HL-60 (cell line): ENCODE data around the gene ZMPSTE24.

ENCODE experiments used
- DNase-seq, 2 experiments: peaks; one replicate each; pipeline ENCODE4 v3.0.0-alpha.2; 2010 to 2020; ENCODE audit warnings: low read depth in 1 of 2, low spot score in 1 of 2
- H3K27ac ChIP-seq: fragments of 250-450 bp; sonication (Bioruptor Pico); replicated peaks from 2 replicates; pipeline ENCODE4 v1.5.1; 2020; ENCODE audit warnings: mild to moderate bottlenecking, moderate library complexity
- H3K27me3 ChIP-seq: fragments of 250-450 bp; sonication (Bioruptor Pico); 2 replicates; pipeline ENCODE4 v1.5.1; 2021; ENCODE audit warnings: mild to moderate bottlenecking, moderate library complexity; ENCODE audit not compliant: insufficient read depth, poor library complexity, severe bottlenecking
- H3K4me3 ChIP-seq: replicated peaks from 2 replicates; pipeline ENCODE4 v1.5.1; 2011; ENCODE audit warnings: mild to moderate bottlenecking, control low read depth, low read length; ENCODE audit not compliant: insufficient read depth
- CTCF ChIP-seq: IDR thresholded peaks from one replicate; pipeline ENCODE4 v1.5.1; 2011; ENCODE audit warnings: low read length, control low read depth, inconsistent platforms; ENCODE audit not compliant: insufficient read depth
- GABPA ChIP-seq: IDR thresholded peaks from 2 replicates; pipeline ENCODE4 v1.6.1; 2012; ENCODE audit warnings: low read depth
- POLR2AphosphoS5 ChIP-seq: IDR thresholded peaks from 2 replicates; pipeline ENCODE4 v1.6.1; 2012; ENCODE audit warnings: low read depth
- SPI1 ChIP-seq: IDR thresholded peaks from 2 replicates; pipeline ENCODE4 v1.6.1; 2012; ENCODE audit warnings: low read depth, mild to moderate bottlenecking, borderline replicate concordance
- TF ChIP-seq, protein P1 (sequence below): IDR thresholded peaks from 2 replicates; pipeline ENCODE4 v1.6.1; 2012; ENCODE audit warnings: low read depth; ENCODE audit not compliant: insufficient replicate concordance

Gene ZMPSTE24

GRCh38 chr1:40267767-40268187 is 9.7 kb downstream of the ZMPSTE24 start:
- Histone ChIP-seq H3K4me3 (no peak overlapping the region), H3K27me3 (no peaks in the 10 kb centered on the region), H3K27ac (no peak overlapping the region)
- TF ChIP-seq, protein P1, sequence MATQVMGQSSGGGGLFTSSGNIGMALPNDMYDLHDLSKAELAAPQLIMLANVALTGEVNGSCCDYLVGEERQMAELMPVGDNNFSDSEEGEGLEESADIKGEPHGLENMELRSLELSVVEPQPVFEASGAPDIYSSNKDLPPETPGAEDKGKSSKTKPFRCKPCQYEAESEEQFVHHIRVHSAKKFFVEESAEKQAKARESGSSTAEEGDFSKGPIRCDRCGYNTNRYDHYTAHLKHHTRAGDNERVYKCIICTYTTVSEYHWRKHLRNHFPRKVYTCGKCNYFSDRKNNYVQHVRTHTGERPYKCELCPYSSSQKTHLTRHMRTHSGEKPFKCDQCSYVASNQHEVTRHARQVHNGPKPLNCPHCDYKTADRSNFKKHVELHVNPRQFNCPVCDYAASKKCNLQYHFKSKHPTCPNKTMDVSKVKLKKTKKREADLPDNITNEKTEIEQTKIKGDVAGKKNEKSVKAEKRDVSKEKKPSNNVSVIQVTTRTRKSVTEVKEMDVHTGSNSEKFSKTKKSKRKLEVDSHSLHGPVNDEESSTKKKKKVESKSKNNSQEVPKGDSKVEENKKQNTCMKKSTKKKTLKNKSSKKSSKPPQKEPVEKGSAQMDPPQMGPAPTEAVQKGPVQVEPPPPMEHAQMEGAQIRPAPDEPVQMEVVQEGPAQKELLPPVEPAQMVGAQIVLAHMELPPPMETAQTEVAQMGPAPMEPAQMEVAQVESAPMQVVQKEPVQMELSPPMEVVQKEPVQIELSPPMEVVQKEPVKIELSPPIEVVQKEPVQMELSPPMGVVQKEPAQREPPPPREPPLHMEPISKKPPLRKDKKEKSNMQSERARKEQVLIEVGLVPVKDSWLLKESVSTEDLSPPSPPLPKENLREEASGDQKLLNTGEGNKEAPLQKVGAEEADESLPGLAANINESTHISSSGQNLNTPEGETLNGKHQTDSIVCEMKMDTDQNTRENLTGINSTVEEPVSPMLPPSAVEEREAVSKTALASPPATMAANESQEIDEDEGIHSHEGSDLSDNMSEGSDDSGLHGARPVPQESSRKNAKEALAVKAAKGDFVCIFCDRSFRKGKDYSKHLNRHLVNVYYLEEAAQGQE: no peak
- no peak for TF ChIP-seq POLR2AphosphoS5
- no peak for TF ChIP-seq SPI1
- TF ChIP-seq CTCF: no peak
- no peak for TF ChIP-seq GABPA
- no peak for DNase-seq

- H3K4me3 ChIP-seq: no peak overlapping the region
- H3K27ac ChIP-seq: no peak overlapping the region
- no peaks in the 10 kb centered on the region for H3K27me3 ChIP-seq
- no peak for TF ChIP-seq GABPA
- no peak for TF ChIP-seq POLR2AphosphoS5
- TF ChIP-seq, protein P1: no peak
- TF ChIP-seq SPI1: no peak
- TF ChIP-seq CTCF: no peak
- DNase-seq: no peak
These were observed 10.2 kb downstream of the ZMPSTE24 start for GRCh38 chr1:40268211-40268610.

GRCh38 chr1:40270152-40270834 is 12.3 kb downstream of the ZMPSTE24 start:
- no peak overlapping the region for H3K27ac ChIP-seq
- no peak for DNase-seq
- TF ChIP-seq, protein P1: no peak
- no peak for TF ChIP-seq POLR2AphosphoS5
- no peak for TF ChIP-seq SPI1
- TF ChIP-seq CTCF: no peak
- no peak for TF ChIP-seq GABPA

More at GRCh38 chr1:40270152-40270834, 12.3 kb downstream of the ZMPSTE24 start:
- no peak overlapping the region for H3K4me3 ChIP-seq
- no peaks in the 10 kb centered on the region for H3K27me3 ChIP-seq
